Stimulated activated CD4-positive, alpha-beta T cell treated with anti-CD3 and anti-CD28 coated beads, Interleukin-15, amount 100 ng/mL, for 1 hour (primary cell): ENCODE data around the gene FBXO31.

Experiments used
- DNase-seq, 2 donors: peaks; one replicate each; pipeline ENCODE4 v3.0.0-alpha.2; 2020; ENCODE audit warnings: low read depth in 1 of 2, low spot score in 1 of 2

Gene FBXO31

GRCh38 chr16:87316923-87317749 is 66.4 kb downstream of the FBXO31 start, which contains the start of gene C16orf95:
Gene C16orf95 (minus strand): TSS chr16:87317392. CDS start chr16:87317242, 150 bp downstream.
- DNase-seq: peak; percentile 93 to 94

GRCh38 chr16:87316450-87316922 is 67.1 kb downstream of the FBXO31 start:
- DNase-seq: no peak

- DNase-seq: no peak
Observed at GRCh38 chr16:87314990-87315420, 68.6 kb downstream of the FBXO31 start.

GRCh38 chr16:87312008-87312407 is 71.6 kb downstream of the FBXO31 start:
- no peak for DNase-seq

GRCh38 chr16:87311387-87311786 is 72.2 kb downstream of the FBXO31 start:
- DNase-seq: no peak

GRCh38 chr16:87310610-87311009 is 73.0 kb downstream of the FBXO31 start:
- DNase-seq: no peak

- no peak for DNase-seq
Observed at GRCh38 chr16:87309620-87310525, 73.7 kb downstream of the FBXO31 start.

GRCh38 chr16:87308826-87309225 is 74.8 kb downstream of the FBXO31 start:
- DNase-seq: no peak

- no peak for DNase-seq
Observed at GRCh38 chr16:87306516-87306915, 77.1 kb downstream of the FBXO31 start.

- DNase-seq: no peak
Observed at GRCh38 chr16:87305505-87306391, 77.8 kb downstream of the FBXO31 start.

- DNase-seq: no peak
Observed at GRCh38 chr16:87304951-87305350, 78.6 kb downstream of the FBXO31 start.

- no peak for DNase-seq
Observed at GRCh38 chr16:87303962-87304521, 79.5 kb downstream of the FBXO31 start.

- no peak for DNase-seq
Observed at GRCh38 chr16:87303431-87303930, 80.1 kb downstream of the FBXO31 start.

- DNase-seq: no peak
Observed at GRCh38 chr16:87298857-87299465, 84.6 kb downstream of the FBXO31 start.

- peak in 1 of 2 donors; percentile 11 for DNase-seq
Observed at GRCh38 chr16:87297918-87298631, 85.5 kb downstream of the FBXO31 start.

- no peak for DNase-seq
Observed at GRCh38 chr16:87297407-87297806, 86.2 kb downstream of the FBXO31 start.

GRCh38 chr16:87295661-87296531 is 87.7 kb downstream of the FBXO31 start:
- DNase-seq: no peak

GRCh38 chr16:87295259-87295658 is 88.3 kb downstream of the FBXO31 start:
- DNase-seq: no peak
